HPDE6-E6E7 (cell line): Measurements from ENCODE around the gene DHRS3.

Experiments
- DNase-seq: peaks from one replicate; pipeline ENCODE4 v3.0.0; 2011; ENCODE audit warnings: missing footprints; ENCODE audit errors: extremely low spot score

The DHRS3 gene

GRCh38 chr1:12617511-12617900 is 504 bp downstream of the DHRS3 start:
- DNase-seq: no peak

- DNase-seq: no peak
These were observed 1.2 kb downstream of the DHRS3 start for GRCh38 chr1:12616709-12617373.

GRCh38 chr1:12615865-12616708 is 1.9 kb downstream of the DHRS3 start:
- no peak for DNase-seq

GRCh38 chr1:12615159-12615864 is 2.7 kb downstream of the DHRS3 start:
- no peak for DNase-seq

- DNase-seq: no peak
These were observed 3.4 kb downstream of the DHRS3 start for GRCh38 chr1:12614402-12615158.

- no peak for DNase-seq
These were observed 4.8 kb downstream of the DHRS3 start for GRCh38 chr1:12613180-12613579.

- DNase-seq: no peak
These were observed 7.1 kb downstream of the DHRS3 start for GRCh38 chr1:12610941-12611340.

GRCh38 chr1:12610305-12610935 is 7.6 kb downstream of the DHRS3 start:
- DNase-seq: no peak

- no peak for DNase-seq
These were observed 8.5 kb downstream of the DHRS3 start for GRCh38 chr1:12609469-12610003.

GRCh38 chr1:12608311-12608957 is 9.6 kb downstream of the DHRS3 start:
- DNase-seq: no peak

GRCh38 chr1:12607263-12607662 is 10.7 kb downstream of the DHRS3 start:
- no peak for DNase-seq

- no peak for DNase-seq
These were observed 13.0 kb downstream of the DHRS3 start for GRCh38 chr1:12604986-12605385.

GRCh38 chr1:12604114-12604874 is 13.7 kb downstream of the DHRS3 start:
- DNase-seq: peak; percentile 94

- no peak for DNase-seq
These were observed 14.8 kb downstream of the DHRS3 start for GRCh38 chr1:12603224-12603623.

GRCh38 chr1:12602659-12603024 is 15.4 kb downstream of the DHRS3 start:
- DNase-seq: no peak

- no peak for DNase-seq
These were observed 16.0 kb downstream of the DHRS3 start for GRCh38 chr1:12601700-12602658.

- DNase-seq: no peak
These were observed 17.0 kb downstream of the DHRS3 start for GRCh38 chr1:12600880-12601633.

- DNase-seq: no peak
These were observed 17.7 kb downstream of the DHRS3 start for GRCh38 chr1:12600335-12600734.
